GM23338 (cell line): ENCODE data around the gene HNRNPA1.

Experiments used
- CREB1 ChIP-seq: fragments of 250-450 bp; sonication (Bioruptor Pico); IDR thresholded peaks from 2 replicates; pipeline ENCODE4 v1.5.0; 2020; ENCODE audit warnings: low read depth, mild to moderate bottlenecking, moderate library complexity
- EZH2 ChIP-seq: fragments of 200-600 bp; sonication (generic); IDR thresholded peaks from one replicate; pipeline ENCODE4 v1.8.0; 2017; ENCODE audit warnings: antibody characterized with exemption, mild to moderate bottlenecking, low read depth; ENCODE audit not compliant: unreplicated experiment
- EZH2phosphoT487 ChIP-seq: fragments of 200-600 bp; sonication (generic); IDR thresholded peaks from one replicate; pipeline ENCODE4 v1.8.1; 2018; ENCODE audit warnings: antibody characterized with exemption; ENCODE audit not compliant: unreplicated experiment
- JUNB ChIP-seq: IDR thresholded peaks from one replicate; pipeline ENCODE4 v1.6.1; 2016; ENCODE audit warnings: antibody characterized with exemption; ENCODE audit not compliant: unreplicated experiment
- NANOG ChIP-seq: IDR thresholded peaks from 2 replicates; pipeline ENCODE4 v1.6.1; 2016; ENCODE audit warnings: antibody characterized with exemption, borderline replicate concordance
- POLR2AphosphoS5 ChIP-seq: IDR thresholded peaks from 2 replicates; pipeline ENCODE4 v1.6.1; 2016; ENCODE audit warnings: antibody characterized with exemption, low read depth
- STAT1 ChIP-seq: IDR thresholded peaks from one replicate; pipeline ENCODE4 v1.6.1; 2016; ENCODE audit warnings: antibody characterized with exemption; ENCODE audit not compliant: unreplicated experiment
- ZNF114 ChIP-seq: fragments of 250-450 bp; sonication (Bioruptor Pico); IDR thresholded peaks from 2 replicates; pipeline ENCODE4 v1.5.0; 2020; ENCODE audit warnings: mild to moderate bottlenecking, moderate library complexity
- ZNF331 ChIP-seq: fragments of 250-450 bp; sonication (Bioruptor Pico); IDR thresholded peaks from 2 replicates; pipeline ENCODE4 v1.5.0; 2020; ENCODE audit warnings: low read depth, mild to moderate bottlenecking, moderate library complexity
- TF ChIP-seq, protein P1 (sequence below), 2 experiments: fragments of 200-600 bp in 1 of 2; sonication (generic) in 1 of 2; conservative IDR thresholded peaks; 2 replicates each; pipeline versions ENCODE4 v1.5.1 to v1.6.1; 2016 to 2017; ENCODE audit warnings: antibody characterized with exemption in 2 of 2, low read depth in 2 of 2, mild to moderate bottlenecking in 2 of 2, moderate library complexity in 1 of 2
- TF ChIP-seq, protein P2 (sequence below): IDR thresholded peaks from one replicate; pipeline ENCODE4 v1.6.1; 2018; ENCODE audit warnings: antibody characterized with exemption; ENCODE audit not compliant: unreplicated experiment
- TF ChIP-seq, protein P3 (sequence below): IDR thresholded peaks from 2 replicates; pipeline ENCODE4 v1.6.1; 2016; ENCODE audit warnings: antibody characterized with exemption

DNA sequence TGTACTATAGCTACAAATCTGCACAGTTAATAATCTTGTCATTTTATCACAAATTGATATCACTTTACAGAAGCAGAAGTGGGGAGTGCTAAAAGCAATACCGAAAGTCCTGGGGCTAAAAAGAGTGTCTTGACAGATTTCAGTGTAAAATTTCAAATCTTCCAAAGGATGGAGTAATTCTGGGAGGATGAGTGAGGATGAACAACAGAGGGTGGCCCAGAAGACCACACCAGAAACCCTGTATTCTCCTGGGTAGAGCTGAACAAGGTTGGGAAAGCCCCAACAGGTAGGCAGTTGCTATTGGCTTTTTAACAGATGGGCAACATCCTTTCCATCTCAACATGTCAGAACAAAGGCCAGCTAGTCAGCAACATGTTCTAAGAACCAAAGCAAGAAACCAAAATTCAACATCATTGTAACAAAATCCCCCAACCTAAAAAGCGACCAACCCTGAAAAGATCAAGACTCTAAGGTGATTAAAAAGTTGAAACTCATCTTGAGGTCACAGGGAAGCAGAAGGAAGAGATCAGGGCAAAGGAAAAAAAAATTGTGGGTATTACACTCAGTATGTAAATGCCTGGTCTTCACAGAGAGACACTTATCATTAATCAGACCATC, 39.4 kb upstream of the HNRNPA1 start:
- no peak for TF ChIP-seq POLR2AphosphoS5
- TF ChIP-seq, protein P1, sequence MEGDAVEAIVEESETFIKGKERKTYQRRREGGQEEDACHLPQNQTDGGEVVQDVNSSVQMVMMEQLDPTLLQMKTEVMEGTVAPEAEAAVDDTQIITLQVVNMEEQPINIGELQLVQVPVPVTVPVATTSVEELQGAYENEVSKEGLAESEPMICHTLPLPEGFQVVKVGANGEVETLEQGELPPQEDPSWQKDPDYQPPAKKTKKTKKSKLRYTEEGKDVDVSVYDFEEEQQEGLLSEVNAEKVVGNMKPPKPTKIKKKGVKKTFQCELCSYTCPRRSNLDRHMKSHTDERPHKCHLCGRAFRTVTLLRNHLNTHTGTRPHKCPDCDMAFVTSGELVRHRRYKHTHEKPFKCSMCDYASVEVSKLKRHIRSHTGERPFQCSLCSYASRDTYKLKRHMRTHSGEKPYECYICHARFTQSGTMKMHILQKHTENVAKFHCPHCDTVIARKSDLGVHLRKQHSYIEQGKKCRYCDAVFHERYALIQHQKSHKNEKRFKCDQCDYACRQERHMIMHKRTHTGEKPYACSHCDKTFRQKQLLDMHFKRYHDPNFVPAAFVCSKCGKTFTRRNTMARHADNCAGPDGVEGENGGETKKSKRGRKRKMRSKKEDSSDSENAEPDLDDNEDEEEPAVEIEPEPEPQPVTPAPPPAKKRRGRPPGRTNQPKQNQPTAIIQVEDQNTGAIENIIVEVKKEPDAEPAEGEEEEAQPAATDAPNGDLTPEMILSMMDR (conservative IDR thresholded peaks at IDR 0.05; ENCODE audit: low read depth in 2 of 2) = no peak
- no peak for TF ChIP-seq EZH2phosphoT487
- TF ChIP-seq NANOG = no peak
- no peak for TF ChIP-seq JUNB
- TF ChIP-seq CREB1 = no peak
- TF ChIP-seq EZH2 = no peak
- TF ChIP-seq, protein P2, sequence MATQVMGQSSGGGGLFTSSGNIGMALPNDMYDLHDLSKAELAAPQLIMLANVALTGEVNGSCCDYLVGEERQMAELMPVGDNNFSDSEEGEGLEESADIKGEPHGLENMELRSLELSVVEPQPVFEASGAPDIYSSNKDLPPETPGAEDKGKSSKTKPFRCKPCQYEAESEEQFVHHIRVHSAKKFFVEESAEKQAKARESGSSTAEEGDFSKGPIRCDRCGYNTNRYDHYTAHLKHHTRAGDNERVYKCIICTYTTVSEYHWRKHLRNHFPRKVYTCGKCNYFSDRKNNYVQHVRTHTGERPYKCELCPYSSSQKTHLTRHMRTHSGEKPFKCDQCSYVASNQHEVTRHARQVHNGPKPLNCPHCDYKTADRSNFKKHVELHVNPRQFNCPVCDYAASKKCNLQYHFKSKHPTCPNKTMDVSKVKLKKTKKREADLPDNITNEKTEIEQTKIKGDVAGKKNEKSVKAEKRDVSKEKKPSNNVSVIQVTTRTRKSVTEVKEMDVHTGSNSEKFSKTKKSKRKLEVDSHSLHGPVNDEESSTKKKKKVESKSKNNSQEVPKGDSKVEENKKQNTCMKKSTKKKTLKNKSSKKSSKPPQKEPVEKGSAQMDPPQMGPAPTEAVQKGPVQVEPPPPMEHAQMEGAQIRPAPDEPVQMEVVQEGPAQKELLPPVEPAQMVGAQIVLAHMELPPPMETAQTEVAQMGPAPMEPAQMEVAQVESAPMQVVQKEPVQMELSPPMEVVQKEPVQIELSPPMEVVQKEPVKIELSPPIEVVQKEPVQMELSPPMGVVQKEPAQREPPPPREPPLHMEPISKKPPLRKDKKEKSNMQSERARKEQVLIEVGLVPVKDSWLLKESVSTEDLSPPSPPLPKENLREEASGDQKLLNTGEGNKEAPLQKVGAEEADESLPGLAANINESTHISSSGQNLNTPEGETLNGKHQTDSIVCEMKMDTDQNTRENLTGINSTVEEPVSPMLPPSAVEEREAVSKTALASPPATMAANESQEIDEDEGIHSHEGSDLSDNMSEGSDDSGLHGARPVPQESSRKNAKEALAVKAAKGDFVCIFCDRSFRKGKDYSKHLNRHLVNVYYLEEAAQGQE = no peak
- TF ChIP-seq ZNF331 (CRISPR knock-in tag) = no peak
- TF ChIP-seq, protein P3, sequence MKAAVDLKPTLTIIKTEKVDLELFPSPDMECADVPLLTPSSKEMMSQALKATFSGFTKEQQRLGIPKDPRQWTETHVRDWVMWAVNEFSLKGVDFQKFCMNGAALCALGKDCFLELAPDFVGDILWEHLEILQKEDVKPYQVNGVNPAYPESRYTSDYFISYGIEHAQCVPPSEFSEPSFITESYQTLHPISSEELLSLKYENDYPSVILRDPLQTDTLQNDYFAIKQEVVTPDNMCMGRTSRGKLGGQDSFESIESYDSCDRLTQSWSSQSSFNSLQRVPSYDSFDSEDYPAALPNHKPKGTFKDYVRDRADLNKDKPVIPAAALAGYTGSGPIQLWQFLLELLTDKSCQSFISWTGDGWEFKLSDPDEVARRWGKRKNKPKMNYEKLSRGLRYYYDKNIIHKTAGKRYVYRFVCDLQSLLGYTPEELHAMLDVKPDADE = no peak
- no peak for TF ChIP-seq ZNF114 (CRISPR knock-in tag)
- TF ChIP-seq STAT1 = no peak
